ENCODE data around the gene CHST2. TPM values are rescaled to one million over a fixed set of nuclear protein-coding genes. Genes with fewer than 3 reads are reported as not detected.

Gene CHST2
- total RNA-seq, 1 donor from 2014 or later, result 2.2 TPM

- no peak for DNase-seq (ENCODE audit: low read depth)
- TF ChIP-seq CTCF (conservative IDR thresholded peaks at IDR 0.05; ENCODE audit: low read depth, low read length), result no peak
- no peak overlapping the region for H3K4me3 ChIP-seq (ENCODE audit: low read depth, low read length)
Observed at GRCh38 chr3:143099690-143100089, 19.9 kb upstream of the CHST2 start.

GRCh38 chr3:143100451-143100850, 19.1 kb upstream of the CHST2 start:
- no peak for DNase-seq (ENCODE audit: low read depth)
- no peak overlapping the region for H3K4me3 ChIP-seq (ENCODE audit: low read depth, low read length)
- no peak for TF ChIP-seq CTCF (conservative IDR thresholded peaks at IDR 0.05; ENCODE audit: low read depth, low read length)

- DNase-seq (ENCODE audit: low read depth), result no peak
- no peak overlapping the region for H3K4me3 ChIP-seq (ENCODE audit: low read depth, low read length)
- TF ChIP-seq CTCF (conservative IDR thresholded peaks at IDR 0.05; ENCODE audit: low read depth, low read length), result no peak
Observed at GRCh38 chr3:143101792-143102381, 17.7 kb upstream of the CHST2 start.

- TF ChIP-seq CTCF (conservative IDR thresholded peaks at IDR 0.05; ENCODE audit: low read depth, low read length), result no peak
- no peak overlapping the region for H3K4me3 ChIP-seq (ENCODE audit: low read depth, low read length)
- no peak for DNase-seq (ENCODE audit: low read depth)
Observed at GRCh38 chr3:143103652-143104051, 15.9 kb upstream of the CHST2 start.

- no peak for TF ChIP-seq CTCF (conservative IDR thresholded peaks at IDR 0.05; ENCODE audit: low read depth, low read length)
- no peak overlapping the region for H3K4me3 ChIP-seq (ENCODE audit: low read depth, low read length)
- no peak for DNase-seq (ENCODE audit: low read depth)
Observed at GRCh38 chr3:143105170-143105569, 14.4 kb upstream of the CHST2 start.

- H3K4me3 ChIP-seq (ENCODE audit: low read depth, low read length), result no peak overlapping the region
- no peak for DNase-seq (ENCODE audit: low read depth)
- no peak for TF ChIP-seq CTCF (conservative IDR thresholded peaks at IDR 0.05; ENCODE audit: low read depth, low read length)
Observed at GRCh38 chr3:143109861-143110260, 9.7 kb upstream of the CHST2 start.

- DNase-seq (ENCODE audit: low read depth), result no peak
- no peak for TF ChIP-seq CTCF (conservative IDR thresholded peaks at IDR 0.05; ENCODE audit: low read depth, low read length)
- H3K4me3 ChIP-seq (ENCODE audit: low read depth, low read length), result no peak overlapping the region
Observed at GRCh38 chr3:143110371-143110770, 9.2 kb upstream of the CHST2 start.

Data from epithelial cell of proximal tubule (primary cell).